ENCODE data around the gene MINK1. TPM values are rescaled to one million over a fixed set of nuclear protein-coding genes. Genes with fewer than 3 reads are reported as not detected.

Gene MINK1
- total RNA-seq, 1 donor: 38.0 TPM

GRCh38 chr17:4789701-4789950 lies 43.5 kb upstream of the MINK1 start:
- DNase-seq (ENCODE audit: low read depth): no peak
- no peak for TF ChIP-seq CTCF (IDR thresholded peaks at IDR 0.05; ENCODE audit: insufficient read depth, low read depth, low read length)
- H3K4me3 ChIP-seq (ENCODE audit: low read depth, low read length): peak overlapping the region; percentile 72

- DNase-seq (ENCODE audit: low read depth): peak; percentile 93
- H3K4me3 ChIP-seq (ENCODE audit: low read depth, low read length): peak overlapping the region; percentile 72
- TF ChIP-seq CTCF (IDR thresholded peaks at IDR 0.05; ENCODE audit: insufficient read depth, low read depth, low read length): peak; percentile 66
Measured at GRCh38 chr17:4789951-4790704, 43.0 kb upstream of the MINK1 start.

GRCh38 chr17:4790705-4791088 lies 42.4 kb upstream of the MINK1 start:
- no peak for DNase-seq (ENCODE audit: low read depth)
- H3K4me3 ChIP-seq (ENCODE audit: low read depth, low read length): peak overlapping the region; percentile 72
- TF ChIP-seq CTCF (IDR thresholded peaks at IDR 0.05; ENCODE audit: insufficient read depth, low read depth, low read length): no peak

- no peak overlapping the region for H3K4me3 ChIP-seq (ENCODE audit: low read depth, low read length)
- TF ChIP-seq CTCF (IDR thresholded peaks at IDR 0.05; ENCODE audit: insufficient read depth, low read depth, low read length): no peak
- DNase-seq (ENCODE audit: low read depth): no peak
Measured at GRCh38 chr17:4795168-4795567, 38.0 kb upstream of the MINK1 start.

GRCh38 chr17:4796552-4796920 lies 36.6 kb upstream of the MINK1 start:
- no peak for TF ChIP-seq CTCF (IDR thresholded peaks at IDR 0.05; ENCODE audit: insufficient read depth, low read depth, low read length)
- peak; percentile 41 for DNase-seq (ENCODE audit: low read depth)
- H3K4me3 ChIP-seq (ENCODE audit: low read depth, low read length): peak overlapping the region; percentile 97

GRCh38 chr17:4800462-4801196 lies 32.5 kb upstream of the MINK1 start:
- no peak for DNase-seq (ENCODE audit: low read depth)
- no peak overlapping the region for H3K4me3 ChIP-seq (ENCODE audit: low read depth, low read length)

More at GRCh38 chr17:4800462-4801196, 32.5 kb upstream of the MINK1 start:
- TF ChIP-seq CTCF (IDR thresholded peaks at IDR 0.05; ENCODE audit: insufficient read depth, low read depth, low read length): no peak
